ENCODE measurements around the gene XRN2.

DNA sequence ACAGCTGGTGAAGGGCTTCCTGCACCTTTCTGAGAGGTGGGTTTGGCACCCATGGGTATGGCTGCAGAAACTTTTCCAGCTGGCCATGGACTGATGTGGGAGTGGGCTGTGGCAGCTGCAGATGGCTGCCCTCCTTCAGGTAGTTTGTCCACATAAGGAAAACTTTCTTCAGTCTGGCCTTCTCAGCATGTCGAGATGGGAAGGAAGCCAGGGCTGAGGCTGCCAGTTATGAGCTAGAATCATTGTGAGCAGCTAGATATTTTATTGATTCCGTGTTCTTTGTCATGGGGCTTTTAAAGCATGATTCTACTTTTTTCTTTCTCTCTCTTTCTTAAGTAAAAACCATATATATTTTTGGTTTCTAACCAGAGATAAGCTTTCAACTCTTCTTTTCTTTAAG is 77.6 kb downstream of the XRN2 start:
- TF ChIP-seq POLR2AphosphoS5 (IDR thresholded peaks at IDR 0.05) (no peak), POLR2A (IDR thresholded peaks at IDR 0.05) (no peak)
- TF ChIP-seq, protein P1, sequence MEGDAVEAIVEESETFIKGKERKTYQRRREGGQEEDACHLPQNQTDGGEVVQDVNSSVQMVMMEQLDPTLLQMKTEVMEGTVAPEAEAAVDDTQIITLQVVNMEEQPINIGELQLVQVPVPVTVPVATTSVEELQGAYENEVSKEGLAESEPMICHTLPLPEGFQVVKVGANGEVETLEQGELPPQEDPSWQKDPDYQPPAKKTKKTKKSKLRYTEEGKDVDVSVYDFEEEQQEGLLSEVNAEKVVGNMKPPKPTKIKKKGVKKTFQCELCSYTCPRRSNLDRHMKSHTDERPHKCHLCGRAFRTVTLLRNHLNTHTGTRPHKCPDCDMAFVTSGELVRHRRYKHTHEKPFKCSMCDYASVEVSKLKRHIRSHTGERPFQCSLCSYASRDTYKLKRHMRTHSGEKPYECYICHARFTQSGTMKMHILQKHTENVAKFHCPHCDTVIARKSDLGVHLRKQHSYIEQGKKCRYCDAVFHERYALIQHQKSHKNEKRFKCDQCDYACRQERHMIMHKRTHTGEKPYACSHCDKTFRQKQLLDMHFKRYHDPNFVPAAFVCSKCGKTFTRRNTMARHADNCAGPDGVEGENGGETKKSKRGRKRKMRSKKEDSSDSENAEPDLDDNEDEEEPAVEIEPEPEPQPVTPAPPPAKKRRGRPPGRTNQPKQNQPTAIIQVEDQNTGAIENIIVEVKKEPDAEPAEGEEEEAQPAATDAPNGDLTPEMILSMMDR (IDR thresholded peaks at IDR 0.05) = no peak

All from breast epithelium (tissue), 3 donors.